ENCODE measurements around the gene NCAM1. TPM values are rescaled to one million over a fixed set of nuclear protein-coding genes. Genes with fewer than 3 reads are reported as not detected.

NCAM1 gene
- total and polyA plus RNA-seq, 12 donors = 38.7 to 181 (median 111) TPM

DNA sequence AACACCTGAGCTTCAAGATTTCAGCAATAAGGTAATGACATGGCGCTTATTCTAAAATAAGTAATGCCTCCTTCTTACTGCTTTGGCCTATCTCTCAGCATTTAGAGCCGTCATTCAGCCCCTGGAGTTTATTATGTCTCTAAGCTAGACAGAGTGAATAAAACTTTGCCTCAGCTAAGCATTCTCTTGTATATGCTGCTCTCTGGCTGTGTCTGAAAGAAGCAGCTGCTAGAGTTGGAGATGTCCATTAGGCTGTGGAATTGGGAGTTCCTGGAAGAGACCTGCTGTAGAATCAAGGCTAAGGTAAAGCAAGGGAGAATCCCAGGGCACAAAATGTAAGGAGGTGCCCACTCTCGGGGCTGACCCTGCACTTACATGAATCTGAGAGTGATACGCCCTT lies 317.7 kb downstream of the NCAM1 start:
- intact Hi-C loops (cut with DNase I) = loop anchor here in 1 of 2 donors (10.0 kb wide), 1 partner anchor 164 kb away; no protein-coding TSS in a partner anchor
- H3K36me3 ChIP-seq (replicated peaks in 1 of 2) = no peaks in the 10 kb centered on the region
- H3K27ac ChIP-seq = no peak overlapping the region
- DNase-seq = peak in 1 of 7 donors; percentile 41
- no peaks in the 10 kb centered on the region for H3K9me3 ChIP-seq (replicated peaks in 1 of 3)
- H3K4me1 ChIP-seq (replicated peaks in 1 of 2) = no peaks in the 10 kb centered on the region
- TF ChIP-seq, protein P1, sequence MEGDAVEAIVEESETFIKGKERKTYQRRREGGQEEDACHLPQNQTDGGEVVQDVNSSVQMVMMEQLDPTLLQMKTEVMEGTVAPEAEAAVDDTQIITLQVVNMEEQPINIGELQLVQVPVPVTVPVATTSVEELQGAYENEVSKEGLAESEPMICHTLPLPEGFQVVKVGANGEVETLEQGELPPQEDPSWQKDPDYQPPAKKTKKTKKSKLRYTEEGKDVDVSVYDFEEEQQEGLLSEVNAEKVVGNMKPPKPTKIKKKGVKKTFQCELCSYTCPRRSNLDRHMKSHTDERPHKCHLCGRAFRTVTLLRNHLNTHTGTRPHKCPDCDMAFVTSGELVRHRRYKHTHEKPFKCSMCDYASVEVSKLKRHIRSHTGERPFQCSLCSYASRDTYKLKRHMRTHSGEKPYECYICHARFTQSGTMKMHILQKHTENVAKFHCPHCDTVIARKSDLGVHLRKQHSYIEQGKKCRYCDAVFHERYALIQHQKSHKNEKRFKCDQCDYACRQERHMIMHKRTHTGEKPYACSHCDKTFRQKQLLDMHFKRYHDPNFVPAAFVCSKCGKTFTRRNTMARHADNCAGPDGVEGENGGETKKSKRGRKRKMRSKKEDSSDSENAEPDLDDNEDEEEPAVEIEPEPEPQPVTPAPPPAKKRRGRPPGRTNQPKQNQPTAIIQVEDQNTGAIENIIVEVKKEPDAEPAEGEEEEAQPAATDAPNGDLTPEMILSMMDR (IDR thresholded peaks at IDR 0.05) = peak in 5 of 6 experiments; percentile 17 to 47 (median 31)
- TF ChIP-seq POLR2A (IDR thresholded peaks at IDR 0.05) = no peak
- no peaks in the 10 kb centered on the region for H3K27me3 ChIP-seq
- 67 to 81% (median 70%) methylated on average over 4 of the region's 4 CpGs for whole genome bisulfite sequencing, 4 donors
- no peak overlapping the region for H3K4me3 ChIP-seq

DNA sequence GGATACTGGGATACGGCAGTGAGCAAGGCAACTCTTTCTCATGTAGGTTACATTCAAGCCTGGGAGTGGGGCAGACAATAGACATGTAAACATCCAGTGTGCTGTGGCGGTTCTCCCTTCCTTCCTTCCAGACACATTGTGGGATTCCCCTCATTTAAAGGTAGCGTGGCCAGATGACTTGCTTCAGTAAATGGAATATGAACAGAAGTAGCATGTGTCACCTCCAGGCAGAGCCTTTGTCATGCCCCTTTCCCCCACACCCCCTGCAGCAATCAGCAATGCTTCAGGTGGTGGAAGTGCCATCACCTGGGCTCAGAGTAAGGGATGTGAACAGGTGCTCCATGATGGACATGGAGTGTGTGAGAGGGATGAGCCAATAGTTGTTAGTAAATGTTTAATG lies 318.4 kb downstream of the NCAM1 start:
- TF ChIP-seq, protein P1 (IDR thresholded peaks at IDR 0.05) = no peak
- no peak for TF ChIP-seq POLR2A (IDR thresholded peaks at IDR 0.05)
- Histone ChIP-seq H3K9me3 (replicated peaks in 1 of 3) (no peaks in the 10 kb centered on the region), H3K4me3 (no peak overlapping the region), H3K36me3 (replicated peaks in 1 of 2) (no peaks in the 10 kb centered on the region), H3K27me3 (no peaks in the 10 kb centered on the region), H3K4me1 (replicated peaks in 1 of 2) (no peaks in the 10 kb centered on the region), H3K27ac (no peak overlapping the region)
- intact Hi-C loops (cut with DNase I) = loop anchor here in 1 of 2 donors (10.0 kb wide), 1 partner anchor 165 kb away; no protein-coding TSS in a partner anchor
- WGBS, 4 donors = 71 to 85% (median 83%) methylated on average over 3 of the region's 3 CpGs
- peak in 1 of 7 donors; percentile 45 for DNase-seq

DNA sequence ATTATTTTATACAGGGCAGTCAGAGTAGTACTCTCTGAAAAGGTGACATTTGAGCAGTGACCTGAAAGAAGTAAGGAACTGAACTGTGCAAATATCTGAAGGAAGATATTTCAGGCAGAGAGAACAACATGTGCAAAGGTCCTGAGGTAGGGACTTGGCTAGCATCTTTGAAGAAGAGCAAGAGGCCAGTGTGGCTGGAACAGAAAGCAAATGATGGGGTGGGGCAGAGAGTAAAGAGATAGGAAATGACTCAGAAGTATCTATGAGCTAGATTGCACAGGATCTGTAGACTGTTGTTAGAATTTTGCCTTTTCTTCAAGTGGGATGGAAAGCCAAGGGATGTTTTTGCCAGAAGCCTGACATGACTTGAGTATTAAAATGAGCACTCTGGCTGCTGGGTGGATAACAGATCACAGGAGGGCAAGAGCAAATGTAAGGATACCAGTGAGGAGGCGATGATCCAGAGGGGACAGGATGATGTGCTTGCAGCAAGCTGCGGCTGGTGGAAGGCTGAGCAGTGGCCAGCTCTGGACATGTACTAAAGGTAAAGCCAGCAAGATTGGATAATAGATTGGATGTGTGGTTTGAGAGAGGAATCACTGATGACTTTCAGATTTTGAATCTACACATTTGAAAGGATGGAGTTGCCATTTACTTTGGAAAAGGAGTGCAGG lies 320.0 kb downstream of the NCAM1 start:
- intact Hi-C loops (cut with DNase I) = loop anchor here (10.0 kb wide), 3 partner anchors 466 to 996 kb away; no protein-coding TSS in a partner anchor
- DNase-seq = peak in 1 of 7 donors; percentile 23

DNA sequence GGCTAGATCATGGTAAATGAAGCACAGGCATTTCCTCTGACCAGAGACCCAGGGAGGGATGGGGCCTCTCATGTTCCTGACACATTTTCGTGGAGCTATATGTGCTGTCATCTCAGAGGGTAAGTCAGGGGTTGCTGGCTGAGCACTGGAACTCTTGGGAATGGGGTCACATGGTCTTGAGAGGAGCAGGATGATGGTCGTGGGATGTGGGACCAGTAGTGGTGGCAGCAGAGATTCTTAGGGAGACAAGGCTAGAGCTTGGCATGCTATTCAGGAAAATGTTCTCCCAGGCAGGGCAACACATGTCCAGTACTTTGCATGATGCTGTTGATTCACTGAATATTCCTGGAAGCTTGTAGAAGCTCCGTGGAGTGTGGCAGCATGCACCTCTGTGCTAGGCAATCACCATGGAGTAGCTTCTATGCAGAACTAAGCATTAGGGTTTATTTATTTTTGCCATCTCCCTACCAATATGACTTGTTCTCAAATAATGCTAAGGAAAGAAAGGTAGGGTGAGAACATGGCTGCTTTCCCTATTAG lies 321.7 kb downstream of the NCAM1 start:
- Histone ChIP-seq H3K4me1 (replicated peaks in 1 of 2) (no peaks in the 10 kb centered on the region), H3K36me3 (replicated peaks in 1 of 2) (no peaks in the 10 kb centered on the region), H3K27ac (no peak overlapping the region), H3K9me3 (replicated peaks in 1 of 3) (no peaks in the 10 kb centered on the region), H3K27me3 (no peaks in the 10 kb centered on the region), H3K4me3 (no peak overlapping the region)
- TF ChIP-seq POLR2A (IDR thresholded peaks at IDR 0.05) = no peak
- TF ChIP-seq, protein P1 (IDR thresholded peaks at IDR 0.05) = no peak
- peak in 1 of 7 donors; percentile 21 for DNase-seq
- 73 to 83% (median 79%) methylated on average over 3 of the region's 3 CpGs for WGBS, 4 donors
- intact Hi-C loops (cut with DNase I) = loop anchor here (10.0 kb wide), 3 partner anchors 468 to 998 kb away; no protein-coding TSS in a partner anchor

More for the DNA sequence above, 320.0 kb downstream of the NCAM1 start:
- WGBS, 4 donors = 94 to 97% (median 95%) methylated on average over 2 of the region's 2 CpGs
- Histone ChIP-seq H3K36me3 (replicated peaks in 1 of 2) (no peaks in the 10 kb centered on the region), H3K27me3 (no peaks in the 10 kb centered on the region), H3K27ac (no peak overlapping the region), H3K4me3 (no peak overlapping the region), H3K4me1 (replicated peaks in 1 of 2) (no peaks in the 10 kb centered on the region), H3K9me3 (replicated peaks in 1 of 3) (no peaks in the 10 kb centered on the region)
- no peak for TF ChIP-seq POLR2A (IDR thresholded peaks at IDR 0.05)
- TF ChIP-seq, protein P1 (IDR thresholded peaks at IDR 0.05) = no peak
